ENCODE results near the gene POLE3.

- TF ChIP-seq POLR2A (IDR thresholded peaks at IDR 0.05; ENCODE audit: low read length) (no peak), GATA1 (IDR thresholded peaks at IDR 0.05; ENCODE audit: low read depth, low read length) (no peak)
Measured at GRCh38 chr9:113416149-113416721, 5.8 kb upstream of the POLE3 start.

Data from erythroblast (primary cell).